ENCODE results near the gene TPRA1.
A peak's percentile ranks its signal among the peaks of the same experiment; 100 is the strongest.
"Not testable (repeated sequence)": the region's sequence is repeated elsewhere in the genome, so short reads cannot be mapped to it uniquely, and the experiment has no call there.

The TPRA1 gene

DNA sequence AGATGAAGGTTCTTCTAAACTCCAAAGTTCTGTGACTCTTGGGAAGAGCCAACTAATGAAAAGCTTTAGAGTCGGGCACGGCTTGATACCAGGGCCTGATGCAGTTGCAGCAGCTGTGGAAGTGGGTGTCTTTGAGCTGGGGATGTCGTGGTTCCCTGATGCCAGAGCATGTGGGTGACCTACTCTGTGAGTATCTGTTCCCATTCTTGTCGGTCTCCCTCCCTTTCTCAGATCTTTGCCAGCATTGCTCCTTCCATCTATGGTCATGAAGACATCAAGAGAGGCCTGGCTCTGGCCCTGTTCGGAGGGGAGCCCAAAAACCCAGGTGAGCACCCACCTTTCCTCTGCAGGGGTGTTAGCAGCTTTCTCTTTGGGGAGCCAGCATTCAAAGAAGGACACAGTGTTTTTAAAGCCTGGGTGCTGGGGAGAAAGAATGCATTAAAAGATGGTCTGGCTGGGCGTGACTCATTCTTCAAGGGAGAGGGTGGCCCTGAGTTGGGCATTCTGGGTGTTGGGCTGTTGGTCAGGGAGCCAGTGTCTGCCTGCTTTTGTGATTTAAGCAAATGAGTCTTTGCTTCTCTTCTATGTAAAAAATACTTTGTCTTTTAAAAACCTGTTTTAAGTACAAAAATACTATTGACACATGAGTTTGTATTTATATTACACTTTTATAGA, 25.2 kb upstream of the TPRA1 start:
- no peak for DNase-seq

DNA sequence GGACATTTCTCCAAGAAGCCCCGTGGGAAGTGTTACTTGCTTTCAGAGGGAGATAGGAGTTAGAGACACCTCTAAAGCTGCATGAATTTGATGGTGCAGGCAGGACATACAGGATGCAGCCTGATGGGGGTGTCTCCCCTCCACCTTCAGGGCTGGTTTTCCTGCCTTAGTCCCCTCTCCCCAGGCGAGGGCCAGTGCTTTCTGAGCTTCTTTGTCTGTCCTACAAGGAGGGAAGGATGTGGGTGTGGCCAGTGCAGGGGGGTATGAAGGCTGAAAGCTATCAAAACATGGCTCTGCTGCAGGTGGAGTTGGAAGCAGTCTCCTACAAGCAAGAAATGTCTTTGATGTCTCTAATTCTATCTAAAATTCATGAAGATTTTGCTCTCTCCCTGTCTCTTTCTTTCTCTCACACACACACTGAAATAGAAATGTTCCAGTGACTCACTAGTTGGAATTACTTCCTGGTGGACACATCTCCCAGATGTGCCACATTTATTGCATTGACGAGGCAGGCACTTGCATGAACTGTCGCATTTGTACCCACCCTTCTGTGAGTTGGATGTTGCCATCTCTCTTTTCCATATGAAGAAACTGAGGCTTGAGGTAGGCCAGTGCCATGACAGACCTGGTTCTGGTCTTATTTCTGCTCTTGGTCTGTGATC, 24.5 kb upstream of the TPRA1 start:
- DNase-seq: no peak

GRCh38 chr3:127613406-127613805, 22.9 kb upstream of the TPRA1 start:
- no peak for DNase-seq

DNA sequence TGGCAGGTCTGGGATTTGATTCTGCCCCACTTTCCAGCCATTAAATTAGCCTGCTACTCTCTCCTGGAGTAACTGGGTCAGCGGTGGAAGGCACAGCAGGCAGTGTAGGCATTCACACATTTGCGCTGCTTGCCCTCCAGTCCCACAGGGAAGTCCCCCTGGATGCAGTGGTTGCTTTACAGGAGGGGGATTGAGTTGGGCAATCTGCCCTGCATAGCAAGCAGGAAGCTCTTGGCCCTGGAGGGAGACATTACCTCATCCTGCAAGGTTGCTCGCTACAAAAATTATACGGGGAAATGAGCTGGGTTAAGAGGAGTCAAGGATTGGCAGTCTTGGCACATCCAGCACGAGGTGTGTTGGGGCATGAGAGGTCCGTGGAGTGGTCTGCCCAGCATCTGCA, 22.4 kb upstream of the TPRA1 start:
- DNase-seq: no peak

GRCh38 chr3:127611251-127611650, 20.7 kb upstream of the TPRA1 start:
- DNase-seq: no peak

DNA sequence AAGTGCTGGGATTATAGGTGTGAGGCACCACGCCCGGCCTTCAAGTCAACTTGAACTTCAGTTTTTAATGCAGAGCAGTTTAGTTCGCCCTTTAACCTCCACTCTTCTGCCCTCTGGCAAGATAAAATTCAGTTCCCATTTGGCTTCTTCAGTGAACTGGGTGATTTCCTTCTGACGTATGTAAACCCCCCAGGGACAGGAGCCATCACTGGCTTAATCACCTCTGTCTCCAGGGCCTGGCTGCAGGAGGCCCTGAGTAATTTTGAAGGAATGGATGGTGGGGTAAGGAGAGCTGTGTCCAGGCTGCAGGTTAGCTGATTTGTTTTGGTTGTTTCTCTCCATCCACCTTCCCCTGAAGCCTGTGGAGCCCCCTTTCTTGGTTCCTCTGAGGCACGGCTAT, 19.6 kb upstream of the TPRA1 start:
- no peak for DNase-seq

GRCh38 chr3:127608362-127608718, 17.8 kb upstream of the TPRA1 start:
- no peak for DNase-seq

GRCh38 chr3:127607675-127608361, 17.3 kb upstream of the TPRA1 start:
- DNase-seq: no peak

GRCh38 chr3:127606981-127607595, 16.6 kb upstream of the TPRA1 start:
- no peak for DNase-seq

GRCh38 chr3:127606086-127606805, 15.7 kb upstream of the TPRA1 start:
- DNase-seq: no peak

DNA sequence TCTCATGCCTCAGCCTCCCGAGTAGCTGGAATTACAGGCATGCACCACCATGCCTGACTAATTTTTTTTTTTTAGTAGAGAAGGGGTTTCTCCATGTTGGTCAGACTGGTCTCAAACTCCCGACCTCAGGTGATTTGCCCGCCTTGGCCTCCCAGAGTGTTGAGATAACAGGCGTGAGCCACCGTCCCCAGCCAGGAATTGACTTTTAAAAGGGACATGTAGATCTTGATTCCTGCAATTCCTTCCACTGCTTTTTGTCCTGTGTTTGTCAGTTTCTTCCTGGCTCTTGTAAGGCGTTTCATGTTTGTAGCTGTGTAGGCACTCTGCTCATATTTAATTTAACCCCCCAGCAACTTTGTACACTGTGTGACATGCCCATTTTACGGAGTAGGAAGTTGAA, 15.0 kb upstream of the TPRA1 start:
- DNase-seq: not testable (repeated sequence)

- no peak for DNase-seq
Observed at GRCh38 chr3:127604546-127605165, 14.1 kb upstream of the TPRA1 start.

- no peak for DNase-seq
Observed at GRCh38 chr3:127604035-127604434, 13.5 kb upstream of the TPRA1 start.

- no peak for DNase-seq
Observed at GRCh38 chr3:127600749-127601456, 10.4 kb upstream of the TPRA1 start.

DNA sequence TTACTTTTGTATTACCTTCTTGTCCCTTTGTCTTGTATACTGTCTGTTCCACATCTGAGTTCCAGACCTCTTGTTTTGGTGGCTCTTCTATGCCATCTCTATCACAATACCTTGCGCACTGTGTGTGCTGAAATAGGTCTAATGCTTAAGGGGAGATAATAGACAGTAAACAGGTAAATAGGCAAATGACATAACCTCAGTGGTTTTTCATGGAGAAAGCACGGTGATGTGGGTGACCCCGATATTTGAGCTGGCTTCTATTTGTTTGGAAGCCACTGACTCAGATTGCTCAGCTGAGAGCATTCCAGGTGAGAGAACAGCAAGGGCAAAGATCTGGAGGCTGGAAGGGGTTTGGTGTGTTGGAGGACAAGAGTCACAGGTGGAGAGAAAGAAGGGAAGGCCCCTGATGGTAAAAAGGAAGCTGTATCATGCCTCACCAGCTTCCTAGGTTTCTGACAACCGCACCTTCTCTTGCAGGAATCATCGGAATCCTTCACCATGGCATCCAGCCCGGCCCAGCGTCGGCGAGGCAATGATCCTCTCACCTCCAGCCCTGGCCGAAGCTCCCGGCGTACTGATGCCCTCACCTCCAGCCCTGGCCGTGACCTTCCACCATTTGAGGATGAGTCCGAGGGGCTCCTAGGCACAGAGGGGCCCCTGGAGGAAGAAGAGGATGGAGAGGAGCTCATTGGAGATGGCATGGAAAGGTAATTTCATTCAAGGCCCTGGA, 8.5 kb upstream of the TPRA1 start:
- DNase-seq: no peak

GRCh38 chr3:127597020-127597771, 6.7 kb upstream of the TPRA1 start:
- no peak for DNase-seq

DNA sequence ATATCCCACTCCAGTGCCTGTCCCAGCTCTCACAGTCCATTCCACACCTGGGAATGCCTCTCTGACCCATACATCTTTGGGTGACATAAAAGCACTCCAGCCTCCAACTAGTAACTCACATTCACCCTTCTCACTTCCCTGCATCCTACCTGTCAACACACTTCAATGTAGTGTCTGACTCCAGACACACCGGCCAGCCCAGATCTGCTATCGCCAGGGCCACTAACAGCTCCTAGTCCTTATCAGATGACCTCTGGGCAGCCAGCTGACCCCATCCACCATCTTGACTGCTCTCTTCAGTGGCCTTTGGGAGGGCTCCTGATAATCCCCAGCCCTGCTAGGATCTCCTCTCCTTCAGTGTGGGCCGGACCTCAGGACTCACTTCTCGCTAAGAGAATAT, 4.8 kb upstream of the TPRA1 start:
- DNase-seq: no peak

GRCh38 chr3:127593178-127593577, 2.6 kb upstream of the TPRA1 start:
- no peak for DNase-seq

GRCh38 chr3:127590282-127590592, 296 bp downstream of the TPRA1 start:
- DNase-seq: peak; percentile 3

DNA sequence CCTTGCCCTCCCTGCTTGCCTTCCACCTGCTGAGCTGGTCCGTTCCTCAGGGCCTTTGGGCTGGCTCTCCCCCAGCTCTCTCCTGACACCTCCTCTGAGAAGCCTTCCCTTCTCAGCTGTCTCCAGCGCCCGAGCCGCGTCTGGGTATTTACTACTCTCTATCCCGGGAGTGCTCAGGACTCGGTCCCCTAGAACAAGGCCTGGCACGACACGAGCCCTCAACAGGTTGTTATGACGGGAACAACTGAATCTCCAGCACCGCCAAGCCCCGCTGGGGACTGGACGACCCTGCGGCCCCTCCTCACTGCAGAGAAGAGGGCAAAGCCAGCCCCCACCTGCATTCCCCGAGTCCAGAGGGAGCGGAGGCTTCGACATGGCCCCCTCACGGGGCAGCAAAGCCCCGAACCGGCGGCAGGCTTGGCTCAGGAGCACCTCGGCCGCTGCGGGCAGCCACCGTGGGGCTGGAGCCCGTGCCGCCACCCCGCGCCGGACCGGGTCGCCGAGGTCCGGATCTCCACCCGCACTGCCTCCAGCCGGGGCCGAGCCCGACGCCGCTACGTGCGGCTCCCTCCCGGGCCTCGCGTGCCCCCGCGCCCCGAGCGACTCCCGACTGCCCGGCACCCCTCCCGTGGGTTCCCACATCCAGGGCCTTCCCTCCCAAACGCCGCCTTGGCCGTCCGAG, 792 bp downstream of the TPRA1 start:
- no peak for DNase-seq

All from CD4-positive, alpha-beta T cell treated with Interleukin-4 for 4 hours (primary cell).